K562 (cell line): ENCODE data around the gene SNAPC2. TPM values are rescaled to one million over a fixed set of nuclear protein-coding genes. Genes with fewer than 3 reads are reported as not detected.

Experiments
- C11orf30 ChIP-seq: fragments of 450-650 bp; IDR thresholded peaks from 2 replicates; pipeline ENCODE4 v1.6.1; 2016; ENCODE audit warnings: low read depth, mild to moderate bottlenecking
- CBX3 ChIP-seq, 2 experiments: IDR thresholded peaks; 1 replicate in 1 of 2; 2 replicates in 1 of 2; pipeline ENCODE4 v1.6.1; 2012; ENCODE audit warnings: inconsistent platforms in 2 of 2, low read length in 2 of 2, borderline replicate concordance in 1 of 2, control low read depth in 1 of 2
- CREM ChIP-seq: IDR thresholded peaks from 2 replicates; pipeline ENCODE4 v1.6.1; 2014; ENCODE audit warnings: antibody characterized with exemption, low read depth
- FOSL1 ChIP-seq: fragments of 200-800 bp; sonication (Bioruptor generic); conservative IDR thresholded peaks from 2 replicates; pipeline ENCODE4 v1.6.1; 2016; ENCODE audit warnings: missing genetic modification characterization, missing compliant biosample characterization
- GABPB2 ChIP-seq: fragments of 250-450 bp; sonication (Bioruptor Pico); conservative IDR thresholded peaks from 2 replicates; pipeline ENCODE4 v1.5.1; 2021; ENCODE audit warnings: mild to moderate bottlenecking
- HMBOX1 ChIP-seq: sonication (generic); IDR thresholded peaks from 2 replicates; pipeline ENCODE4 v1.6.1; 2016
- MAFK ChIP-seq: IDR thresholded peaks from 2 replicates; pipeline ENCODE4 v1.6.1; 2011; ENCODE audit warnings: low read length, improper control_type of control experiment
- MEF2A ChIP-seq: IDR thresholded peaks from 2 replicates; pipeline ENCODE4 v1.6.1; 2011; ENCODE audit warnings: low read depth, mild to moderate bottlenecking, low read length, moderate library complexity; ENCODE audit not compliant: control insufficient read depth
- MYBL2 ChIP-seq, 2 experiments: fragments of 450-650 bp in 1 of 2; sonication (generic) in 1 of 2; formaldehyde crosslinking in 1 of 2; IDR thresholded peaks; 2 replicates each; pipeline versions ENCODE4 v1.6.1 to v1.8.1; 2017 to 2022; ENCODE audit warnings: borderline replicate concordance in 1 of 2, inconsistent platforms in 1 of 2, low read depth in 1 of 2, mild to moderate bottlenecking in 1 of 2, missing genetic modification reagents in 1 of 2, moderate library complexity in 1 of 2
- MYC ChIP-seq, 2 experiments: fragments of 250-450 bp in 1 of 2; sonication (Bioruptor Pico) in 1 of 2; IDR thresholded peaks; 2 replicates each; pipeline versions ENCODE4 v1.5.1 to v1.6.1; 2012 to 2021; ENCODE audit warnings: low read depth in 2 of 2, borderline replicate concordance in 1 of 2, improper control_type of control experiment in 1 of 2, low read length in 1 of 2, mild to moderate bottlenecking in 1 of 2, moderate library complexity in 1 of 2
- POLR2H ChIP-seq: IDR thresholded peaks from 2 replicates; pipeline ENCODE4 v1.6.1; 2016; ENCODE audit warnings: missing genetic modification characterization, low read depth, mild to moderate bottlenecking, control low read depth, missing compliant biosample characterization, moderate library complexity
- SP1 ChIP-seq: sonication (generic); formaldehyde crosslinking; IDR thresholded peaks from 2 replicates; pipeline ENCODE4 v1.8.1; 2022; ENCODE audit warnings: mild to moderate bottlenecking, missing genetic modification reagents
- TAF1 ChIP-seq: IDR thresholded peaks from 2 replicates; pipeline ENCODE4 v1.6.1; 2011; ENCODE audit warnings: mild to moderate bottlenecking, low read length, moderate library complexity; ENCODE audit not compliant: insufficient read depth, control insufficient read depth, severe bottlenecking; ENCODE audit errors: extremely low read depth
- ZNF696 ChIP-seq: fragments of 250-450 bp; sonication (Bioruptor Pico); conservative IDR thresholded peaks from 2 replicates; pipeline ENCODE4 v1.4.0; 2020; ENCODE audit warnings: mild to moderate bottlenecking, moderate library complexity
- ZNF717 ChIP-seq: fragments of 250-450 bp; sonication (Bioruptor Pico); IDR thresholded peaks from 2 replicates; pipeline ENCODE4 v1.5.0; 2021
- polyA plus RNA-seq, 8 experiments: library from polyadenylated mRNA; depleted of rRNA in 4 of 8; stranded (reverse) in 5 of 8; unstranded in 3 of 8; fragments of >200 nt; fragmentation: Nextera tagmentation in 2 of 8; fragmentation: Illumina TruSeq in 1 of 8; extraction: Ambion mirVana in 2 of 8; extraction: Trizol in 1 of 8; gene quantifications; 2 replicates each; pipeline versions ENCODE4 v1.2.1 to v1.2.3, GENCODE V29; 2011 to 2014; ENCODE audit warnings: inconsistent platforms in 1 of 8, missing spikeins in 1 of 8
- total RNA-seq, 7 experiments: library from RNA; depleted of rRNA in 6 of 7; stranded (reverse); fragments of >200 nt in 6 of 7; fragmentation: Illumina TruSeq in 2 of 7; extraction: Trizol in 2 of 7; gene quantifications; 2 replicates each; pipeline versions ENCODE4 v1.2.1 to v1.2.3, GENCODE V29; 2011 to 2021; ENCODE audit warnings: low replicate concordance in 1 of 7
- TF ChIP-seq, protein P1 (sequence below): fragments of 250-450 bp; sonication (Bioruptor Pico); IDR thresholded peaks from 2 replicates; pipeline ENCODE4 v1.8.0; 2021; ENCODE audit warnings: moderate library complexity, mild to moderate bottlenecking, inconsistent platforms
- TF ChIP-seq, protein P2 (sequence below): fragments of 450-650 bp; IDR thresholded peaks from 2 replicates; pipeline ENCODE4 v1.6.1; 2016; ENCODE audit warnings: missing biosample characterization, missing genetic modification characterization
- TF ChIP-seq, protein P3 (sequence below): sonication (generic); formaldehyde crosslinking; IDR thresholded peaks from 2 replicates; pipeline ENCODE4 v1.8.0; 2022; ENCODE audit warnings: missing genetic modification reagents, mild to moderate bottlenecking, borderline replicate concordance

The SNAPC2 gene
- total and polyA plus RNA-seq, 9 of the 15 experiments (the other 6 are each of a cell fraction or from before 2014, with no cell fraction given) = 0.59 to 45.1 (median 15.3) TPM

DNA sequence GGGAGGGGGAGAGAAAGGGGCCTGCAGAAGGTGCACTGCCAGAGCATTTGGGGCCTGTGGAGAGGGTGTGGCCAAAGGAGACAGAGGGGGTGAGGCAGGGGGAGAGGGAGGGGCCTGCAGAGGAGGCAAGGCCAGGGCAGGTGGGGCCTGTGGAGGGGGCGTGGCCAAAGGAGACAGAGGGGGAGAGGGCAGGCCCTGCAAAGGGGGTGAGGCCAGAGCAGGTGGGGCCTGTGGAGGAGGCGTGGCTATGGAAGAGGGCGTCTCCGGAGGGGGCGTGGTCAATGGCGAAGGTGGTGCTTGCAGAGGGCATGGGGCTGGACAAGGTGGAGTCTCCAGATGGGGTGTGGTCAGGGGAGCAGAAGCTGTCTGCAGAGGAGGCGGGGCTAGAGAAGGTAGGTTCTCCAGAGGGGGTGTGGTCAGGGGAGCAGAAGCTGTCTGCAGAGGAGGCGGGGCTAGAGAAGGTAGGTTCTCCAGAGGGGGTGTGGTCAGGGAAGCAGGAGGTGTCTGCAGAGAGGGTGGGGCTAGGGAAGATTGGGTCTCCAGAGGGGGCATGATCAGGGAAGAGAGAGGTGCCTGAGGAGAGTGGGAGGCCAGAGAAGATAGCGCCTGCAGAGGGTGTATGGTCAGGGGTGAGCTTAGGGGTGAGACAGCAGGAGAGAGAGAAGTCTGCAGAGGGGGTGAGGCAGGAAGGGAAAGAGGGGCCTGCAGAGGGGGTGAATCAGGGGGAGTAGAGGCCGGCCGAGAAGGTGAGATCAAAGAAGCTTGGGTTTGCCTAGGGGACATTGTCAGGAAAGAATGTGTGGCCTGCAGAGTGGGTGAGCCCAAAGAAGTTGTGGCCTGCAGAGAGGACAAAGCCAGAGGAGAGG, 49.3 kb upstream of the SNAPC2 start (continued):
- TF ChIP-seq, protein P1, sequence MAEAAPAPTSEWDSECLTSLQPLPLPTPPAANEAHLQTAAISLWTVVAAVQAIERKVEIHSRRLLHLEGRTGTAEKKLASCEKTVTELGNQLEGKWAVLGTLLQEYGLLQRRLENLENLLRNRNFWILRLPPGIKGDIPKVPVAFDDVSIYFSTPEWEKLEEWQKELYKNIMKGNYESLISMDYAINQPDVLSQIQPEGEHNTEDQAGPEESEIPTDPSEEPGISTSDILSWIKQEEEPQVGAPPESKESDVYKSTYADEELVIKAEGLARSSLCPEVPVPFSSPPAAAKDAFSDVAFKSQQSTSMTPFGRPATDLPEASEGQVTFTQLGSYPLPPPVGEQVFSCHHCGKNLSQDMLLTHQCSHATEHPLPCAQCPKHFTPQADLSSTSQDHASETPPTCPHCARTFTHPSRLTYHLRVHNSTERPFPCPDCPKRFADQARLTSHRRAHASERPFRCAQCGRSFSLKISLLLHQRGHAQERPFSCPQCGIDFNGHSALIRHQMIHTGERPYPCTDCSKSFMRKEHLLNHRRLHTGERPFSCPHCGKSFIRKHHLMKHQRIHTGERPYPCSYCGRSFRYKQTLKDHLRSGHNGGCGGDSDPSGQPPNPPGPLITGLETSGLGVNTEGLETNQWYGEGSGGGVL (CRISPR knock-in tag) = no peak
- no peak for TF ChIP-seq CBX3 (IDR thresholded peaks at IDR 0.05; ENCODE audit: borderline replicate concordance in 1 of 2, low read length in 2 of 2)
- TF ChIP-seq, protein P2, sequence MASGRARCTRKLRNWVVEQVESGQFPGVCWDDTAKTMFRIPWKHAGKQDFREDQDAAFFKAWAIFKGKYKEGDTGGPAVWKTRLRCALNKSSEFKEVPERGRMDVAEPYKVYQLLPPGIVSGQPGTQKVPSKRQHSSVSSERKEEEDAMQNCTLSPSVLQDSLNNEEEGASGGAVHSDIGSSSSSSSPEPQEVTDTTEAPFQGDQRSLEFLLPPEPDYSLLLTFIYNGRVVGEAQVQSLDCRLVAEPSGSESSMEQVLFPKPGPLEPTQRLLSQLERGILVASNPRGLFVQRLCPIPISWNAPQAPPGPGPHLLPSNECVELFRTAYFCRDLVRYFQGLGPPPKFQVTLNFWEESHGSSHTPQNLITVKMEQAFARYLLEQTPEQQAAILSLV = no peak
- TF ChIP-seq MAFK = no peak
- no peak for TF ChIP-seq ZNF696 (CRISPR knock-in tag)
- TF ChIP-seq TAF1 = no peak
- TF ChIP-seq MYBL2 (IDR thresholded peaks at IDR 0.05; ENCODE audit: low read depth) = no peak
- no peak for TF ChIP-seq MYBL2 (CRISPR knock-in tag; IDR thresholded peaks at IDR 0.05; ENCODE audit: borderline replicate concordance)
- TF ChIP-seq POLR2H = no peak
- TF ChIP-seq SP1 = peak; percentile 82
- no peak for TF ChIP-seq C11orf30
- TF ChIP-seq GABPB2 = no peak
- TF ChIP-seq MYC (IDR thresholded peaks at IDR 0.05; ENCODE audit: low read depth, low read length) = peak; percentile 36; the same call in 1 of the 2 replicates
- TF ChIP-seq MYC (CRISPR knock-in tag; IDR thresholded peaks at IDR 0.05; ENCODE audit: borderline replicate concordance, low read depth) = no peak
- TF ChIP-seq CREM = no peak
- TF ChIP-seq MEF2A = no peak
- no peak for TF ChIP-seq ZNF717 (CRISPR knock-in tag)
- TF ChIP-seq HMBOX1 = no peak
- no peak for TF ChIP-seq FOSL1 (tag)
- TF ChIP-seq, protein P3, sequence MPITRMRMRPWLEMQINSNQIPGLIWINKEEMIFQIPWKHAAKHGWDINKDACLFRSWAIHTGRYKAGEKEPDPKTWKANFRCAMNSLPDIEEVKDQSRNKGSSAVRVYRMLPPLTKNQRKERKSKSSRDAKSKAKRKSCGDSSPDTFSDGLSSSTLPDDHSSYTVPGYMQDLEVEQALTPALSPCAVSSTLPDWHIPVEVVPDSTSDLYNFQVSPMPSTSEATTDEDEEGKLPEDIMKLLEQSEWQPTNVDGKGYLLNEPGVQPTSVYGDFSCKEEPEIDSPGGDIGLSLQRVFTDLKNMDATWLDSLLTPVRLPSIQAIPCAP = no peak
